ENCODE results near the gene NR2F1. TPM values are rescaled to one million over a fixed set of nuclear protein-coding genes. Genes with fewer than 3 reads are reported as not detected.

Gene NR2F1
- total RNA-seq, 1 donor from 2014 or later: 1.9 TPM

DNA sequence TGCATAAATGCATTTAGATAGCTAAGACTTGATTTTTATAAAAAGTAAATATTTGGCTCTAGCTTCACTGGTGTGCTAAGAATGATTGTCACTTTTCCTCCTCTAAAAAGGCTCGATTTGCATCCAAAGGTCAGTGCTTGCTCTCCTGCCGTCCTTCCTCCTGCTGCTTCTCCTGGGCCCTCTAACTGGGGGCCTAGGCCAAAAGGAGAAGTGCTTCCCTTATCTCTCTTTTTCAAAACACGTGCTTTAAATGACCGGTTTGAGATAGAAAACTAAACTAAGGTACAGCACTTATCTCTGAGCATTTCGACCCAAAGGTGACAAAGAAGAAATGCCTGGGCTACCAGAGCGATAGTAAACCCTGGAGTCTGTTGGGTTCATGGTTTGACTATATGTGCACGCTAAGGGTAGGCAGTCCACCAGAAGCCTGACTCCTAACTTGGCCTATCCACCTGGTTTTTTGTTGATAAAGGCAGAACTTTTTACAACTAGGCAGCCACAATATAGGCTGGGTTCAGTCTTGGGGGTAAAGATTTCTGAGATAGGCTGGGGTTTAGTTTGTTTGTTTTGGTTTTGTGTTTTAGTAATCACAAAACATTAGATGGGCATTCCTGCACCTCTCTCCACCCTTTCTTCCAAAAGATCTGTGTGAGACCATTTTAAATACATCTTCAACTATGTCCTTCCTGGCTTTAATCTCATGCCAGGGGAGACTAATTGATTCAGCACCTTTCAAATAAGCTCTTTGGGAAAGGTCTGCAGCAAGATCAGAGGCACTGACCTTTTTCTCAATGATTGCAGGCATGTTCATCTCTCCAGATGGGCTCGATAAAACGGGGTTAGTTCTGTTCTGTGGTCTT, 5.8 kb upstream of the NR2F1 start:
- intact Hi-C loops (cut with micrococcal nuclease): no loop called here
- ATAC-seq (no peak), DNase-seq (no peak)

DNA sequence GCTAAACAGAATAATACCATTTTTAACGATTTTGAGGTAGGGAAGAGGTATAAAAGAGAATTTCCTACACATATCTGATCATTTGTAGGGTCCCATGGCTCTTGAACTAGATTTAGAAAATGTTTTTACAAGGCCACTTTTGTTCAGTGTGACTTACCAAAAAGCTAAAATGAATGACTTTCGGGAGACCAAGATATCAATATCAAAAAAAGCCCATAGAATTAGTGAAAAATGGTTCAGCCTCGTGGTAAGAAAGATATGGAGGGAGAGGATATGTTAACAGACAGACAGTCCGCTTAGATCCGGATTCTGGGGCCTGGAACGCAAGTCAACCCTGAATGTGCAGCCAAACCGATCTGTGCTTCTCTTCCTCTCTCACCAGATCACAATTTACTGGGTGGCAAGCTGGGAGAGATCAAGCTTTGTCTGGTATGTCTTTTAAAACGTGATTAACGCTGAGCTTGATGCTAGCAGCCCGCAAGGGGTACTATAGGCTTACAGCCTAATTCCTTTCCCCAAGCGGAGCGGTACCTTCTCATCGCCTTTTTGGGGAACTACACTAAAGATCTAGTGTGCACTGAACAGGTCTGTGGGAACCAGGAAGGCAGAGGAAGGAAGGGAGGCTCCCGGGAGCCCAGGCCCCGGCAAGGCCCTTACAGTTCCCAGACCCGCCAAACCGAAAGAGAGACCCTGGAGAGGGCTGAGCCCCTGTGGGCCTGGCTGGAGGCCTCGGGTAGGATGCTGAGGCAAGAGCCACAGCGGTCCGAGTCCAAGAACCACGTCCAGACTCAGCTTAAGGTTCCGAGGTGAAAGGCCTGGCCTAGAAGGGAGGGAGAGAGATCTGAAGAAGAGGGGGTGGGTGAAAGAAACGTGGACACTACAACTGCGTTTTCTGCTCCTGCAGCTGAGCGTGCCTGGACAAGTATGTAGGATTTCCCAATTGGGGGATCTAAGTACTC, 4.9 kb upstream of the NR2F1 start:
- intact Hi-C loops (cut with micrococcal nuclease): no loop called here
- ATAC-seq: no peak
- DNase-seq: no peak

DNA sequence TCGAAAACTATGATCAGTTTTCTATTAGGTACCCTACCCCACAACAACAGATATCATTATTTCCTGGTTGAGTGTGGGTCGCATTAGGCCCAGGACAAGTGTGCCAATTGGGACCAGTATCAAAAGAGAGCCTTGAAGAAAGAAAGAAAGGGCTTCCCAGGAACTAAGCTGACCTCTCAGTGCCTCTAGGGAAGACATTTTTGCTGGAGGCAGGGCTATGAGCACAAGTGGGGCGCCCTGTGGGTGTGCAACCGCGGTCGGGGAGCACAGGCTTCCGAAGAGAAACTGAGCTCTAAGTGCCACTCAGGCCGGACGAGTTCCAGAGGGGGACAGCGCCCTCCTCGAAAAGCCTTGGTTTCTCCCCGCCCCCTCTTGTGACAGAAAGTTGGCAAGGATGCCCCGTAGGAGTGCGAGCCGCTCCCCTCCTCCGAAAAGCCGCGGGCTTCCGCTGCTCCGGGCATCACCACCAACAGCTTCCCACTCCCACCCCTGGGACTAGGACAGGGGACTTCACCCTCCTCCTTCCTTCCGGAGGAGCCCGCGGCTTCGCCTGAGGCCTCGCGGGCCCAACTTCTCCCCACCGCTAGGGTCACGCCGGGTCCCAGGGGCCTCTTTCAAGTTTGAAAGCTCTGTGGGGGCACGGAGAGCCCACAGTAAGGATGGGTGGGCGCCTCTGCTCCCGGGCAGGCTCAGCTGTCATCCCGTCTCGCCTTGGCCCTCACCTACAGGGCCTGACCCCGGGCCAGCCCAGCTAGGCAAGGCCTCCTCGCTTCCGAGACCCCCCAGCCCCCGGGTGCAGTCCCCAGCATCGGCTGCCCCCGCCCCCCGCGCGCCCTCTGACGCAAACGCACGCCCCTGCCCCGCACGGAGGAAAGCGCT, 4.0 kb upstream of the NR2F1 start:
- intact Hi-C loops (cut with micrococcal nuclease): no loop called here
- ATAC-seq (peak; percentile 7), DNase-seq (peak; percentile 46)

DNA sequence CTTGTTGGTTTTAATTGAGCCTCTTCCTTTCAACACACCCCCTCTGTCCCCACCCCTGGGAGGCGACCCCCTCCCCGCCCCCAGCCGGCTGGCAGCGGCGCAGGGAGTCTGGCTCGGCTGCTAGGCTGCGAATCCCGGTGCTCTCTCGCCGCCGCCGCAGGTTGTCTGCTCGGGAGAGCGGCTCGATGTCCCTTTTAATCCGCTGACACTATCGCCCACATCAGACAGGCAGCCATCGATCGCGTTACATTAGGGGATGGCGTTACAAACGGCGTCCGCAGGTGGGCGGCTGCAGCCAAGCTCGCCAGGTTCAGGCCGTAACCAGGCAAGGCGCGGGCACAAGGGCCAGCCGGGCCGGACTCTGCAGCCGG, 3.3 kb upstream of the NR2F1 start:
- intact Hi-C loops (cut with micrococcal nuclease): no loop called here
- DNase-seq (no peak), ATAC-seq (peak; percentile 37)

DNA sequence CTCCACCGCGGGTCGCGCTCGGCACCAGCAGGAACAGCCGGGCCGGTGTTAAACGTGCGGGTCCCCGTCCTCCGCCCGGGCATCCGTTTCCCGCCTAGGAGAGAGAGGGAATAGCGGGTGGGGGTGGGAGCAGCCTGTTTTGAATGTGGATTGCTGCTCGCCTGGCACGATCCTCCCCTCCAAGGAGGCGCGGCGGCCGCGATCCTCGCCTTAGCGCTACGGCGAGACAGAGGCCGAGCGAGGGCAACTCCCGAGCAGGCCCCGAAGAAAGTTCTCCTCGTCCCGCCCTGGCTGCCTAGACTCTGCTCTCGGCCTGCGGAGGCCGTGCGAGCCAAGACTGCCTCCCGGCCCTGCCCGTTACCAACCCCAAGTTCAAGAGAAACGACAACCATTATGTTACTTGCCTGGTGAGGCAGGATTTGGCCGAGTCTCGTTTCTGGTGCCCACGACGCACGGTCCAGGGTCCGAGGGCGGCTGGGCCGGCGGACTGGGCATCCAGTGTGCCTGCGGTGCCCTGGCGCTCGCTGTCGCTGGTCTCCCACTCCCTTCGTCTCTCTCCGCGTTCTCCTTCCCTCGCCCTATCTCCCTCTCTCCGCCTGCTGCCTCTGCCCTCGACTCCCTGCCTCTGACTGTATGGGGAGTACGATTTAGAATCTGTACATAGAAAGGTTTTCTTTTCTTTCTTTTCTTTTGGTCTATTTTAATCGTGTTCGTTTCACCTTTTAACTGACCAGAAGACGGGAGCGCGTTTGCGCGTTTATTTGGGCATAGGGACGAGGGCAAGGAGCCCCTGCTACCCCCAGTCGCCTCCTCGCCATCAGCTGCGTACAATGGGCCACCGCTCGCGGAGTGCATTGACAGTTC, 2.7 kb upstream of the NR2F1 start:
- peak; percentile 52 for DNase-seq
- peak; percentile 53 for ATAC-seq
- intact Hi-C loops (cut with micrococcal nuclease): no loop called here

DNA sequence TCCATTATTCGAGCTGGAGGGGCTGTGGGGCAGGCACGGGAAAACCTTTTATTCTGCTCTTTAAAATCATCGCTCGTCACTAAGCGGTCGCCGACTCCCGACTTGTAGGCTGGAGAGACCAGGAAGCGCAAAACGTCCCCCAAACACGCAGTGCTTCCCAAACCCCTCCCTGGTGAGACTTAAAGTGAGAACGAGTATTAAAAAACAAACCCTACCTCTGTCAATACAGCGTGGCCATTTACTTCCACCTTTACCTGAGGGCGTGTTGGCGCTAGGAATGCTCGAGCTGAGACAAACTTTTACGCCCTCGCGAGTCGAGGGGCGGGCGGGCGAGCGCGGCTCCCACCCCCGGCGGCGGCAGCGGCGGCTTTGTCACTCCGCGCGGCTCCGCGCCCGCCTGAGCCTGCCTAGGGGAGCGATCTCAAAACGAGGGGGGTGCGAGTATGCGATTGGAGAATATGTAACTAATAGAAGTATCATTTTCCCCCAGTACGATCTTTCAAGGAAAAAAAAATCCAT, 2.0 kb upstream of the NR2F1 start, which contains the start of gene NR2F1-AS1:
TSS of gene NR2F1-AS1 (minus strand) at position 293 of the 519 bp plus-strand sequence.
- DNase-seq (no peak), ATAC-seq (peak; percentile 46)
- intact Hi-C loops (cut with micrococcal nuclease): no loop called here

DNA sequence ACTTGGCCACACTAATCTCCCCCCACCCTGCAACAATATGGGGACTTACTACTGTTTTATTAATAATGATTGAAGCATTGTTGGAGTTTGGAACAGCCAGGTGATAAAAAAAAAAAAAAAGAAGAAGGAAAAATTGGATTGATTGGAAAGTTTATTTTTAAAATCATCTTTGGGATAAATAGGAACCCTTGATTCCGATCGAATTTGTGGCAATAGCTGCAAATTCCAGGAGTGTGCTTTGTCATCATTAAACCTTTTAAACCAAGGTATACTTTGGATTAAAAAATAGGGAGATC, 907 bp upstream of the NR2F1 start:
- ATAC-seq (no peak), DNase-seq (no peak)
- intact Hi-C loops (cut with micrococcal nuclease): no loop called here

DNA sequence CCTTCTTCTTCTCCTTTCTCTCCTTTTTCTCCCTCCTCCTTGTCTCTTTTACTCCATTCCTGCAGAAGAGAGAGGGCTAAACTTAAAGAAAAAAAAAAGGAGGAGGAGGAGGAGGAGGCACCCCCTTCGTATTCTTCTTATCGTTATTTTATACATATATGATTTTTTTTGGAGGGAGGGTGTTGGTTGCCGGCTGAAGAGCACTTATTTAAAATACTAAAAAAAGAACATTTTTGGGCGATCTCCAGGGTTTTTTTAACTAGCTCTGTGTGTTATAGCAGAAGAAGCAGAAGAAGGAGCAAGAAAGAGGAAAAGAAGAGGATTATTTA, 381 bp downstream of the NR2F1 start:
- intact Hi-C loops (cut with micrococcal nuclease): no loop called here
- ATAC-seq (no peak), DNase-seq (no peak)

DNA sequence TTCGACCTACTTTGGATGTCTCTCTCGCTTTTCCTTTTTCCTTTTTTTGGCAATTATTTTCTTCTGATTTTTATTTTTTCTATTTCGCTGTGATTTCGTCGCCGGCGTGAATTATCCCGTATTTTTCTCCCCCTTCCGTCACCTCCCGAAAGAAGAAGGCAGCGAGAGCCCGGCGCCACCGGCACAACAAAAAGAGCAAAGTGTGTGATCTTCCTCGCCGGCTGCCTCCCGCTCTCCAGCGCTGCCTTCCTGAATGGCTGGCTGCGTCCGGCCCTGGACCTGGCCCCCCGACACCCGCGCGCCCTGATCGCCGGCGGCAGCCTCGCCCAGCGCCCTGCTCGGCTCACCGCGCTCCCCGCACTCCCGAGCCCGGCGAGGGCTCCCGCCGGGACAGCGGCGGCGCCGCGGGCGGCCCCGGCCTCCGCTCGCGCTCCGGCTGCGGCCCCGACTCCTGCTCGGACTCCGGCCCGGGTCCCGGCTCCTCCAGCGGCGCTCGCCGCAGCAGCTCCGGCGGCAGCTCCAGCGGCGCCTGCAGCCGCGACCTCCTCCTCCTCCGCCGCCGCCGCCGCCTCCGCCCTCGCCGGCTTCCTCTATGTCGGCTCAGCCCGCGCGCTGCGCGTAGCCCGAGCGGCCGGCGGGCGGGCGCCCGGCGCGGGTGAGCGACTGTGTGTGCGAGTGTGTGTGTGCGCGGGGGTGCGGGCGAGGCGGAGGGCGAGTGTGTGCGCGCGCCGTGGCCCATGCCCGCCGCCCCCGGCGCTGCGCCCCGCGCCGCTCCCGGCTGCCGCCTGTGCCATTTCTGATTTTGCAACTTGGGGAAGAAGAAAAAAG, 960 bp downstream of the NR2F1 start:
- intact Hi-C loops (cut with micrococcal nuclease): no loop called here
- DNase-seq (peak; percentile 63), ATAC-seq (peak; percentile 11)

DNA sequence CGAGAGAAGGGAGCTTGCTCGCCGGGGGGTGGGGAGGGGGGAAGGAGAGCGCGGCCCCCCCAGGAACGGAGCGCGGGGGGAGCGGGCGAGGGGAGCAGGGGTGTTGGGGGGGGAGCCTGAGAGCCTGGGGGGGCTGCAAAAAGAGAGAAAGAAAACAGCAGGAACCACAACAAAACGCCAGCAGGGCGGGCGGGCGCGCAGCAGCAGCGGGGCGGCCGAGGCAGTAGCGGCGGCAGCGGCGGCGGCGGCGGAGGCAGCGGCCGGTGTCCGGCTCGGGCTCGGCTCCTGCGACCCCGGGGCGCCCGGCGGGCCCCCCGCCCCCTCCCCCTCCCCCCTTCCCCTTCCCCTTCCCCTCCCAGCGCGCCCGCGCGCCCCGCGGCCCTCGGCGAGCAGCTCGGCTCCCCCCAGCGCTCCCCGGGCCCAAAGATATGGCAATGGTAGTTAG, 1.6 kb downstream of the NR2F1 start:
- DNase-seq (no peak), ATAC-seq (no peak)
- intact Hi-C loops (cut with micrococcal nuclease): no loop called here

DNA sequence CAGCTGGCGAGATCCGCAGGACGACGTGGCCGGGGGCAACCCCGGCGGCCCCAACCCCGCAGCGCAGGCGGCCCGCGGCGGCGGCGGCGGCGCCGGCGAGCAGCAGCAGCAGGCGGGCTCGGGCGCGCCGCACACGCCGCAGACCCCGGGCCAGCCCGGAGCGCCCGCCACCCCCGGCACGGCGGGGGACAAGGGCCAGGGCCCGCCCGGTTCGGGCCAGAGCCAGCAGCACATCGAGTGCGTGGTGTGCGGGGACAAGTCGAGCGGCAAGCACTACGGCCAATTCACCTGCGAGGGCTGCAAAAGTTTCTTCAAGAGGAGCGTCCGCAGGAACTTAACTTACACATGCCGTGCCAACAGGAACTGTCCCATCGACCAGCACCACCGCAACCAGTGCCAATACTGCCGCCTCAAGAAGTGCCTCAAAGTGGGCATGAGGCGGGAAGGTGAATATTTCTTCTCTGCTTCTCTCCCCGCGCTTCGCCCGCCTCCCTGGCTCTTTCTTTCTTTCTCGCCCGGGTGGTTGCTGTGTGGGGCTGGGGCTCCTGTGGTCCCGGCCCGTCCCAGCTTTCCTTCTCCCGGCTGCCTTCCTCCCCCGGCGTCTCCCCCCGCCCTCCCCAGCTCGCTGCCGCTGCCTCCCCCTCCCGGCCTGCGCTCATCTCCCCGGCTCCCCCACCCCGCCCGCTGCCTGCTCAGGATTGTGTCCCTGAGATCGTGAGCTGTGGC, 2.2 kb downstream of the NR2F1 start:
- intact Hi-C loops (cut with micrococcal nuclease): no loop called here
- no peak for ATAC-seq

DNA sequence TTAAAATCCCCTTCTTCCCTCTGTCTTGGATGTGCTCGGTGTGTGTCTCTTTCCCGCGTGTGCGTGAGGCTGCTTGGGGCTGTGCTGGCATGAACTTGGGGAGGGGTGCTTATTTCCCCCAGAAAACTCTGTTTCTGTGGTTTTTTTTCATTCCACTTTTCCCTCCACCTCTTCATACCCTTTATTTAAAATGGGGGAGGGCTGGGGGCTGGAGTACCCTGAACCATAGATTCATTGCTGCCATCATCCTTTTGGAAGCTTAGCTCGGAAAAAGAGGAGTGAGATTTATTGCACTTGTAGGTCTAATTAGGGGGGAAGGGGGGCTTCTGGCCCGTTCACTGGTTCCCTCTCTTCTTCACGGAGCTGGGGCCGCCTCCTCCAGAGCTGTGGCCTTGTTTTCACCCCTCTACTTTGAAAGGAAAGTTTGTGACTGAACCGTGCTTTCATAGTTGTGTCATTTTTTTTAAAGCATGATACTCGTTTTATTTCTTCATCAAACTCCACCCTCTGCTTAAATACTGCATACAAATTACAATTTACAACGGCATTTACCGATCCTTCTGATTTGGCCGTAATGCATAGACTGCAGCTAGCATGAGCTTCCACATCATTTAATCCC, 2.9 kb downstream of the NR2F1 start:
- intact Hi-C loops (cut with micrococcal nuclease): no loop called here
- ATAC-seq (no peak), DNase-seq (no peak)

More for the DNA sequence above, 2.2 kb downstream of the NR2F1 start:
- no peak for DNase-seq

DNA sequence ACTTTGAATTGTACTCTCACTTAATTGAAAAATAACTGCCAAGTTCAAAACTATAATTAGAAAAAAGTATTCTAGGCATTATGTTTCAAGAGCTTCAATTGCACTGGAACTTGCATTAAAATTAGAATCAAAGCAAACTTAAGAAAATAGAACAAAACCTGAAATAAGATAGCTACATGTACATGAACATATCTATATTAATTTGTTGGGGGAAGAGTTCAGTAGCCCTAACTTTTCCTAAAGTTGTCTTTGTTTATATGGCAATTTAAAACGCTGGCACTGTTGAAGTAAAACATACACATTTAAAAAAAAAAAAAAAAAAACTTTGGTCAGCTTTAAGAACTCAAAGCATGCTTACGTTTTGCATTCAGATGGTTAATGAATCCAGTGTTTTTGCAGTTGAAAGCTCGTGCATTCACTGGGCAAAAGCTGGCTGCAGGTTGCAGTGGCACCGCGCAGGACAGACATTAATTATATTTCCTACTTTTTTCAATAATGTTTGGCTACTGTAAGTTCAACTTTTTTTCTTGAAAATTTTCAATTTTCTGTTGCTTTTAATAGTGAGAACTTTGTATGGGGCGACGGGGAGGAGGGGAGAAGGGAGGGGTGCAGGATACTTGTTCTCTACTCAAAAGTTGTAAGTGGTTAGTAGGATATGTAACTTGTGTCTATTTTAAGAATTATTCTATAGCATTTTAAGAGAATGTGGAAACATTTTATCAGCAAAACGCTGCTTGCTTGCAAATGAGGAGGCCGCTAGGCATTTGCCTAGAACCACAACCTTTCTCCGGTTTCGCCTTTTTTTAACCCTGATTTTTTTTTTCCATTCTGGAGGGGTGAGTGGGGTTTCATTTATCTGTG, 3.9 kb downstream of the NR2F1 start:
- DNase-seq: no peak
- ATAC-seq: no peak
- intact Hi-C loops (cut with micrococcal nuclease): no loop called here

DNA sequence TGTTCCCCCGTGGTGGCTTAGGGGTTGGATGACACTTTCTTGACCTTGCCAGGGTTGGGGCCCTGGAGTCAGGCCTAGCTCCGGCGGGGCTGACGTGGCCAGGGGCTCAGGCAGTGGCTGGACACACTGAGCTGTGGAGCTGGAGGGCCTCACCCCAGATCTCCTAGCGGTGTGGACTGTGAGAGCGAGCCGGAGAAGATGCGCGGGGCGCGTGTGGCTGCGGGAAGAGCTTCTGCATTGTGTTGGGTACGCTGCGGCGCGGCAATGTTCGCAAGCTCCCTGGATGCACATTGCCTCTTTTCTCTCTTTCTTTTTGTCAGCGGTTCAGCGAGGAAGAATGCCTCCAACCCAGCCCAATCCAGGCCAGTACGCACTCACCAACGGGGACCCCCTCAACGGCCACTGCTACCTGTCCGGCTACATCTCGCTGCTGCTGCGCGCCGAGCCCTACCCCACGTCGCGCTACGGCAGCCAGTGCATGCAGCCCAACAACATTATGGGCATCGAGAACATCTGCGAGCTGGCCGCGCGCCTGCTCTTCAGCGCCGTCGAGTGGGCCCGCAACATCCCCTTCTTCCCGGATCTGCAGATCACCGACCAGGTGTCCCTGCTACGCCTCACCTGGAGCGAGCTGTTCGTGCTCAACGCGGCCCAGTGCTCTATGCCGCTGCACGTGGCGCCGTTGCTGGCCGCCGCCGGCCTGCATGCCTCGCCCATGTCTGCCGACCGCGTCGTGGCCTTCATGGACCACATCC, 4.8 kb downstream of the NR2F1 start:
- DNase-seq (no peak), ATAC-seq (no peak)
- intact Hi-C loops (cut with micrococcal nuclease): no loop called here

Data from left ventricle myocardium superior (tissue), 1 donor.